K562 (cell line): Measurements from ENCODE around the gene ANO1. TPM values are rescaled to one million over a fixed set of nuclear protein-coding genes. Genes with fewer than 3 reads are reported as not detected.
"Not testable (repeated sequence)": the region's sequence is repeated elsewhere in the genome, so short reads cannot be mapped to it uniquely, and the experiment has no call there.

Experiments used
- ATAC-seq: fragments of 200-7000 bp; cut with Tn5 transposase; 3 replicates; pipeline ENCODE4 v1.9.1; 2020; ENCODE audit warnings: moderate library complexity
- BruUV-seq: library from RNA; stranded (reverse); fragments of 400-500 nt; replicated peaks from 2 replicates; lab custom pipeline; 2021; lab: Mats Ljungman, UMichigan
- CTCF ChIA-PET: fragments of 300-600 bp; formaldehyde crosslinking; extraction: SDS; loops from one replicate; lab custom pipeline; 2021; ENCODE audit warnings: low intra/inter-chr PET ratio; lab: Yijun Ruan, JAX
- POLR2A ChIA-PET: fragments of 300-600, 350-650 bp; sonication (Branson Sonifier 250); formaldehyde crosslinking; extraction: SDS; loops from one replicate; lab custom pipeline; 2021; ENCODE audit warnings: antibody characterized with exemption, inconsistent platforms; lab: Yijun Ruan, JAX
- DNase-seq, 4 experiments: peaks; one replicate each; pipeline versions ENCODE4 v3.0.0 to v3.0.0-alpha.2; 2011 to 2018; ENCODE audit warnings: low spot score in 3 of 4, mixed read lengths in 3 of 4; ENCODE audit errors: extremely low read depth in 1 of 4
- FAIRE-seq: peaks from 2 replicates; lab custom pipeline; 2011; peaks lifted over from hg19 to GRCh38; lab: Jason Lieb, UNC
- H2AFZ ChIP-seq: 2 replicates; pipeline ENCODE4 v1.6.0; 2011; ENCODE audit warnings: low read depth, low read length, control low read depth, inconsistent platforms
- H3K27ac ChIP-seq: fragments of 200-600 bp; 3 replicates; pipeline ENCODE4 v1.8.0; 2011; ENCODE audit warnings: low read depth, mild to moderate bottlenecking, control low read depth, inconsistent platforms, low read length, moderate library complexity, mixed read lengths; ENCODE audit errors: extremely low read depth
- H3K27me3 ChIP-seq, 2 experiments: fragments of 300-600 bp in 1 of 2; 2 replicates in 1 of 2; 3 replicates in 1 of 2; pipeline versions ENCODE4 v1.6.0 to v1.8.0; 2011; ENCODE audit warnings: inconsistent platforms in 2 of 2, low read length in 2 of 2, mild to moderate bottlenecking in 1 of 2, mixed read lengths in 1 of 2, moderate library complexity in 1 of 2; ENCODE audit not compliant: control insufficient read depth in 2 of 2, insufficient read depth in 2 of 2
- H3K36me3 ChIP-seq: fragments of 300-600 bp; 3 replicates; pipeline ENCODE4 v1.8.0; 2011; ENCODE audit warnings: mild to moderate bottlenecking, low read length, inconsistent platforms; ENCODE audit not compliant: control insufficient read depth, insufficient read depth
- H3K4me1 ChIP-seq, 2 experiments: fragments of 200-600 bp in 1 of 2; replicated peaks in 1 of 2; 2 replicates in 1 of 2; 3 replicates in 1 of 2; pipeline versions ENCODE4 v1.5.1 to v1.8.0; 2011; ENCODE audit warnings: inconsistent platforms in 2 of 2, low read length in 2 of 2, mild to moderate bottlenecking in 1 of 2, mixed read lengths in 1 of 2, moderate library complexity in 1 of 2; ENCODE audit not compliant: control insufficient read depth in 2 of 2, insufficient read depth in 2 of 2
- H3K4me2 ChIP-seq: 2 replicates; pipeline ENCODE4 v1.6.1; 2011; ENCODE audit warnings: low read length, control low read depth, inconsistent platforms, mixed read lengths; ENCODE audit not compliant: insufficient read depth
- H3K4me3 ChIP-seq: fragments of 200-600 bp; sonication (generic), shearing (Covaris generic); 2 replicates; pipeline ENCODE4 v1.5.1; 2016; ENCODE audit warnings: control low read depth, inconsistent platforms
- H3K79me2 ChIP-seq: fragments of 200-600 bp; 3 replicates; pipeline ENCODE4 v1.8.0; 2011; ENCODE audit warnings: low read length, inconsistent platforms; ENCODE audit not compliant: control insufficient read depth, insufficient read depth
- H3K9ac ChIP-seq, 2 experiments: 2 replicates each; pipeline versions ENCODE4 v1.6.0 to v1.6.1; 2011; ENCODE audit warnings: low read depth in 2 of 2, low read length in 2 of 2, control low read depth in 1 of 2, inconsistent platforms in 1 of 2, mild to moderate bottlenecking in 1 of 2, mixed read lengths in 1 of 2; ENCODE audit not compliant: insufficient read depth in 1 of 2
- H3K9me1 ChIP-seq: one replicate; pipeline ENCODE4 v1.6.0; 2011; ENCODE audit warnings: inconsistent platforms, mild to moderate bottlenecking, low read length, moderate library complexity; ENCODE audit not compliant: control insufficient read depth, insufficient read depth
- H3K9me3 ChIP-seq: replicated peaks from 2 replicates; pipeline ENCODE4 v1.5.1; 2011; ENCODE audit warnings: low read depth, low read length, inconsistent platforms; ENCODE audit not compliant: control insufficient read depth, insufficient read depth
- H4K20me1 ChIP-seq: replicated peaks from 2 replicates; pipeline ENCODE4 v1.6.1; 2011; ENCODE audit warnings: low read length, inconsistent platforms, mixed read lengths; ENCODE audit not compliant: control insufficient read depth, insufficient read depth
- DACH1 ChIP-seq: fragments of 450-650 bp; IDR thresholded peaks from 2 replicates; pipeline ENCODE4 v1.6.1; 2018; ENCODE audit not compliant: partially characterized antibody
- NR2C1 ChIP-seq, 2 experiments: fragments of 450-650 bp; IDR thresholded peaks; 2 replicates each; pipeline ENCODE4 v1.6.1; 2017; ENCODE audit warnings: mild to moderate bottlenecking in 2 of 2, antibody characterized with exemption in 1 of 2, inconsistent platforms in 1 of 2, missing compliant biosample characterization in 1 of 2, missing genetic modification characterization in 1 of 2
- ZNF146 ChIP-seq: IDR thresholded peaks from one replicate; pipeline ENCODE4 v1.6.1; 2018; ENCODE audit warnings: missing compliant biosample characterization; ENCODE audit not compliant: unreplicated experiment
- ZNF174 ChIP-seq: fragments of 250-450 bp; sonication (Bioruptor Pico); IDR thresholded peaks from 2 replicates; pipeline ENCODE4 v1.4.0; 2020; ENCODE audit warnings: mild to moderate bottlenecking
- ZNF76 ChIP-seq: fragments of 250-450 bp; sonication (Bioruptor Pico); IDR thresholded peaks from 2 replicates; pipeline ENCODE4 v1.4.0; 2020; ENCODE audit warnings: mild to moderate bottlenecking, moderate library complexity, borderline replicate concordance
- WGBS: fragments of 100-300 bp; shearing (Covaris generic); methylation state at CpG from one replicate; pipeline ENCODE4 v1.1.6; 2016; ENCODE audit warnings: low coverage, mixed read lengths; ENCODE audit not compliant: insufficient coverage; ENCODE audit errors: missing lambda C conversion rate; 5-methylcytosine and 5-hydroxymethylcytosine counted together
- in situ Hi-C: fragments of 300-500 bp; cut with MboI; formaldehyde crosslinking; loops from 4 replicates; pipeline ENCODE4 v1.15.0; 2018; ENCODE audit warnings: inconsistent platforms, mixed read lengths
- intact Hi-C: fragments of 100-400 bp; cut with micrococcal nuclease; formaldehyde crosslinking; loops from 2 replicates; pipeline ENCODE4 v1.14.2; 2022
- polyA plus RNA-seq, 8 experiments: library from polyadenylated mRNA; depleted of rRNA in 4 of 8; stranded (reverse) in 5 of 8; unstranded in 3 of 8; fragments of >200 nt; fragmentation: Nextera tagmentation in 2 of 8; fragmentation: Illumina TruSeq in 1 of 8; extraction: Ambion mirVana in 2 of 8; extraction: Trizol in 1 of 8; gene quantifications; 2 replicates each; pipeline versions ENCODE4 v1.2.1 to v1.2.3, GENCODE V29; 2011 to 2014; ENCODE audit warnings: inconsistent platforms in 1 of 8, missing spikeins in 1 of 8
- total RNA-seq, 7 experiments: library from RNA; depleted of rRNA in 6 of 7; stranded (reverse); fragments of >200 nt in 6 of 7; fragmentation: Illumina TruSeq in 2 of 7; extraction: Trizol in 2 of 7; gene quantifications; 2 replicates each; pipeline versions ENCODE4 v1.2.1 to v1.2.3, GENCODE V29; 2011 to 2021; ENCODE audit warnings: low replicate concordance in 1 of 7
- TF ChIP-seq, protein P1 (sequence below): fragments of 250-450 bp; sonication (Bioruptor Pico); IDR thresholded peaks from 2 replicates; pipeline ENCODE4 v1.4.0; 2020; ENCODE audit warnings: borderline replicate concordance

Gene ANO1
- total and polyA plus RNA-seq, 9 of the 15 experiments (the other 6 are each of a cell fraction or from before 2014, with no cell fraction given): not detected

DNA sequence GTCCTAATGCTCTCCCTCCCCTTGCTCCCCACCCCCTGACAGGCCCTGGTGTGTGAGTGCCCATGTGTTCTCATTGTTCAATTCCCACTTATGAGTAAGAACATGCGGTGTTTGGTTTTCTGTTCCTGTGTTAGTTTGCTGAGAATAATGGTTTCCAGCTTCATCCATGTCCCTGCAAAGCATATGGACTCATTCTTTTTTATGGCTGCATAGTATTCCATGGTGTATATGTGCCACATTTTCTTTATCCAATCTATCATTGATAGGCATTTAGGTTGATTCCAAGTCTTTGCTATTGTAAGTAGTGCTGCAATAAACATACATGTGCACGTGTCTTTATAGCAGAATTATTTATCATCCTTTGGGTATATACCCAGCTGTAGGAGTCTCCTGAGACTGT is 42.5 kb upstream of the ANO1 start:
- not testable (repeated sequence) for H3K36me3 ChIP-seq, H3K9me1 ChIP-seq, FAIRE-seq, H2AFZ ChIP-seq, H3K9me3 ChIP-seq, H3K79me2 ChIP-seq, H3K4me2 ChIP-seq, DNase-seq
- H3K27me3 ChIP-seq: peaks cover 24 to 75% of the 10 kb centered on the region in 2 experiments; a peak in 3 of 5 replicates
- 5% methylated on average over 2 of the region's 2 CpGs for WGBS
- peak; percentile 56 for TF ChIP-seq ZNF146
- TF ChIP-seq, all 486 proteins: peak for 1; not testable (repeated sequence) for 485
- ATAC-seq, H4K20me1 ChIP-seq, BruUV-seq, in situ Hi-C loops, H3K9ac ChIP-seq, H3K4me1 ChIP-seq, H3K27ac ChIP-seq, H3K4me3 ChIP-seq, intact Hi-C loops, CTCF ChIA-PET: not testable (repeated sequence)
- POLR2A ChIA-PET: interaction anchor here (1.7 kb wide), 1 partner anchor 10 kb away, joined by 5 read pairs; no protein-coding TSS in a partner anchor

DNA sequence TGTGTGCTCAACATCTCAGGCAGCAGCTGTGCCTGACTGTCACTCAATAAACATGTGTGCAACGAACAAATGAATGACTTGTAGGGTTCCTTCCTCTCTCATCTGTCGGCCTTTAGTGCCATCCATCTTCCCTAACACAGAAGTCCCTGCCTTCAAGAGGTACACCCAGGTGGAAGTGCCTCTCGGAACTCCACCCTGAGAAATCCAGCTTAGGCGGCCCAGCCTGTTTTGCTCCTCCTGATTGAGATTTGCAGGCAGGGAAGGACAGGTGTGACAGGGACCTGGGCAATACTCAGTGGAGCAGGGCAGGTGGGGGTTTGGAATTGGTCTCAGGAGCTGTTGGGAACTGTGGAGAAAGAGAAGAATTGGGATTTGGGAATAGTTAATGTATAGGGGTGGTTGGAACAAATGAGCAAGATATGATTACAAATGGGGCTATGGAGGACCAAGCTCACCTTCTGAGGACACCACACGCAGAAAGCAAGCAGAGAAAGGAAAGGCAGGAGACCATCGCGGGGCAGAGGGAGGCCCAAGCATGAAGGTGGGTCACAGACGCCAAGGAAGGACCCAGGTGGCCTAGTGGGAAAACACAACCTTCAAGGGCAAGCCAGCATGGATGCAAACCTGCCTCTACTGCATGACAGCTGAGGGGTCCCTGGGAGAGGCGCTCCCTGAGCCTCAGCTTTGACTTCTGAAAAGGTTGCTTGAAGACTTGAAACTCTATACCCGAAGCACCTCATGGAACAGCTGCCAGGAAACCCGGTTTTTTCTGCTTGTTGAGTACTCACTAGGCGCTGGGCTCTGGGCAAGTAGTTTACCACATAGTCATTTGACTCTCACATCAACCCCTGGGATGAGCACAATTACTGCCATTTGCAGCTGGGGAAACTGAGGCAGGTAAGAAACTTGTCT is 40.9 kb upstream of the ANO1 start:
- TF ChIP-seq DACH1 (no peak), ZNF174 (CRISPR knock-in tag) (no peak), ZNF76 (no peak), NR2C1 (IDR thresholded peaks at IDR 0.05) (no peak), NR2C1 (tag; IDR thresholded peaks at IDR 0.05) (no peak)
- TF ChIP-seq, protein P1, sequence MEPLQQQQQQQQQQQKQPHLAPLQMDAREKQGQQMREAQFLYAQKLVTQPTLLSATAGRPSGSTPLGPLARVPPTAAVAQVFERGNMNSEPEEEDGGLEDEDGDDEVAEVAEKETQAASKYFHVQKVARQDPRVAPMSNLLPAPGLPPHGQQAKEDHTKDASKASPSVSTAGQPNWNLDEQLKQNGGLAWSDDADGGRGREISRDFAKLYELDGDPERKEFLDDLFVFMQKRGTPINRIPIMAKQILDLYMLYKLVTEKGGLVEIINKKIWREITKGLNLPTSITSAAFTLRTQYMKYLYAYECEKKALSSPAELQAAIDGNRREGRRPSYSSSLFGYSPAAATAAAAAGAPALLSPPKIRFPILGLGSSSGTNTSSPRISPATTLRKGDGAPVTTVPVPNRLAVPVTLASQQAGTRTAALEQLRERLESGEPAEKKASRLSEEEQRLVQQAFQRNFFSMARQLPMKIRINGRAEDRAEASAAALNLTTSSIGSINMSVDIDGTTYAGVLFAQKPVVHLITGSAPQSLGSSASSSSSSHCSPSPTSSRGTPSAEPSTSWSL (CRISPR knock-in tag): no peak
- Histone ChIP-seq H3K36me3 (no peaks in the 10 kb centered on the region), H3K4me3 (no peak overlapping the region), H3K79me2 (no peaks in the 10 kb centered on the region), H3K4me2 (no peak overlapping the region), H4K20me1 (no peaks in the 10 kb centered on the region), H3K9me3 (no peaks in the 10 kb centered on the region), H3K9me1 (no peaks in the 10 kb centered on the region), H2AFZ (no peak overlapping the region), H3K4me1 (no peaks in the 10 kb centered on the region), H3K27me3 (peaks cover 22 to 68% of the 10 kb centered on the region in 2 experiments; a peak in 3 of 5 replicates), H3K27ac (no peak overlapping the region), H3K9ac (no peak overlapping the region)
- ATAC-seq: no peak
- POLR2A ChIA-PET: interaction anchor here (0.5 to 1.7 kb wide), 4 partner anchors 9 to 710 kb away, joined by 3 to 5 read pairs (median 4); partner anchors contain the start of gene LTO1
- no peak for DNase-seq
- WGBS: 2% methylated on average over 11 of the region's 12 CpGs
- intact Hi-C loops (no loop called here), in situ Hi-C loops (no loop called here)
- BruUV-seq: no TSS peak
- no peak for FAIRE-seq
- CTCF ChIA-PET: no interaction called here
